A673 (cell line): ENCODE data around the gene DNAJB14. TPM values are rescaled to one million over a fixed set of nuclear protein-coding genes. Genes with fewer than 3 reads are reported as not detected.
A peak's percentile ranks its signal among the peaks of the same experiment; 100 is the strongest.

ENCODE experiments used
- BruUV-seq: library from RNA; stranded (reverse); fragments of 400-500 nt; replicated peaks from 2 replicates; lab custom pipeline; 2021; lab: Mats Ljungman, UMichigan
- CTCF ChIA-PET: fragments of 300-600 bp; sonication (Branson Sonifier 250); formaldehyde crosslinking; loops from one replicate; lab custom pipeline; 2022; ENCODE audit warnings: antibody characterized with exemption; lab: Charles Lee
- POLR2A ChIA-PET: fragments of 300-600 bp; sonication (Branson Sonifier 250); formaldehyde crosslinking; loops from one replicate; lab custom pipeline; 2022; ENCODE audit warnings: antibody characterized with exemption; ENCODE audit not compliant: low non-redundant PET; lab: Charles Lee
- DNase-seq: peaks from one replicate; pipeline ENCODE4 v3.0.0-alpha.2; 2015; ENCODE audit warnings: low spot score
- H3K27ac ChIP-seq: fragments of 200-600 bp; sonication (generic); 2 replicates; pipeline ENCODE4 v1.5.1; 2016; ENCODE audit warnings: mixed run types, low read depth, mild to moderate bottlenecking, mixed read lengths, antibody characterized with exemption, low read length; ENCODE audit not compliant: poor library complexity, severe bottlenecking
- H3K27me3 ChIP-seq: fragments of 200-600 bp; sonication (generic); replicated peaks from 2 replicates; pipeline ENCODE4 v1.6.1; 2017; ENCODE audit warnings: mixed run types, low read depth, mild to moderate bottlenecking, mixed read lengths, antibody characterized with exemption, low read length; ENCODE audit not compliant: insufficient read depth, poor library complexity
- H3K36me3 ChIP-seq: fragments of 200-600 bp; sonication (generic); 2 replicates; pipeline ENCODE4 v1.6.1; 2016; ENCODE audit warnings: mixed run types, mild to moderate bottlenecking, mixed read lengths, antibody characterized with exemption, low read length; ENCODE audit not compliant: insufficient read depth, poor library complexity, severe bottlenecking
- H3K4me1 ChIP-seq: fragments of 200-600 bp; sonication (generic); 2 replicates; pipeline ENCODE4 v1.6.1; 2017; ENCODE audit warnings: mixed run types, mild to moderate bottlenecking, mixed read lengths, antibody characterized with exemption, low read length; ENCODE audit not compliant: insufficient read depth, poor library complexity, severe bottlenecking
- H3K4me3 ChIP-seq: fragments of 200-600 bp; sonication (generic); 2 replicates; pipeline ENCODE4 v1.5.1; 2016; ENCODE audit warnings: low read depth, mixed run types, mild to moderate bottlenecking, mixed read lengths, low read length; ENCODE audit not compliant: poor library complexity, severe bottlenecking
- H3K9me3 ChIP-seq: fragments of 200-600 bp; sonication (generic); 2 replicates; pipeline ENCODE4 v1.6.1; 2016; ENCODE audit warnings: mixed run types, low read depth, mild to moderate bottlenecking, mixed read lengths, antibody characterized with exemption, low read length; ENCODE audit not compliant: poor library complexity, severe bottlenecking
- CTCF ChIP-seq: fragments of 300-800, 200-600 bp; sonication (generic); conservative IDR thresholded peaks from 2 replicates; pipeline ENCODE4 v1.5.1; 2017; ENCODE audit warnings: low read depth, mild to moderate bottlenecking, antibody characterized with exemption, low read length, moderate library complexity, mixed read lengths
- EZH2 ChIP-seq: fragments of 200-600 bp; sonication (generic); IDR thresholded peaks from 2 replicates; pipeline ENCODE4 v1.6.1; 2017; ENCODE audit warnings: borderline replicate concordance, low read depth, mild to moderate bottlenecking, mixed read lengths, antibody characterized with exemption, low read length; ENCODE audit not compliant: poor library complexity, severe bottlenecking
- intact Hi-C: fragments of 100-400 bp; cut with micrococcal nuclease; formaldehyde crosslinking; loops from one replicate; pipeline ENCODE4 v1.10.0; 2022; ENCODE audit not compliant: unreplicated experiment
- total RNA-seq: library from RNA; stranded (reverse); gene quantifications from 2 replicates; pipeline ENCODE4 v1.2.3, GENCODE V29; 2021

DNAJB14 gene
- total RNA-seq, 1 experiment from 2014 or later: 36.4 TPM

GRCh38 chr4:99917575-99917974 is 28.8 kb downstream of the DNAJB14 start:
- POLR2A ChIA-PET: no interaction called here
- H3K9me3 ChIP-seq: no peaks in the 10 kb centered on the region
- CTCF ChIA-PET: no interaction called here
- no peak overlapping the region for H3K4me3 ChIP-seq
- DNase-seq: no peak
- TF ChIP-seq EZH2 (no peak), CTCF (no peak)
- BruUV-seq: no TSS peak
- H3K4me1 ChIP-seq: no peaks in the 10 kb centered on the region
- peaks cover 7% of the 10 kb centered on the region for H3K36me3 ChIP-seq
- no peak overlapping the region for H3K27ac ChIP-seq
- H3K27me3 ChIP-seq: no peaks in the 10 kb centered on the region
- intact Hi-C loops: no loop called here

GRCh38 chr4:99915449-99915848 is 31.0 kb downstream of the DNAJB14 start:
- no TSS peak for BruUV-seq
- DNase-seq: no peak
- no peaks in the 10 kb centered on the region for H3K9me3 ChIP-seq
- intact Hi-C loops: no loop called here
- H3K27ac ChIP-seq: no peak overlapping the region
- no peaks in the 10 kb centered on the region for H3K36me3 ChIP-seq
- CTCF ChIA-PET: no interaction called here
- H3K27me3 ChIP-seq: no peaks in the 10 kb centered on the region
- H3K4me3 ChIP-seq: no peak overlapping the region
- TF ChIP-seq EZH2 (no peak), CTCF (no peak)
- H3K4me1 ChIP-seq: no peaks in the 10 kb centered on the region
- POLR2A ChIA-PET: no interaction called here

GRCh38 chr4:99894998-99895397 is 51.4 kb downstream of the DNAJB14 start:
- peak overlapping the region; percentile 68 for H3K27ac ChIP-seq
- no TSS peak for BruUV-seq

More at GRCh38 chr4:99894998-99895397, 51.4 kb downstream of the DNAJB14 start:
- Histone ChIP-seq H3K9me3 (no peaks in the 10 kb centered on the region), H3K36me3 (no peaks in the 10 kb centered on the region), H3K4me3 (peak overlapping the region; percentile 98), H3K27me3 (no peaks in the 10 kb centered on the region), H3K4me1 (peaks cover 13% of the 10 kb centered on the region)
- TF ChIP-seq CTCF (no peak), EZH2 (no peak)
- no peak for DNase-seq
- CTCF ChIA-PET: interaction anchor here (0.6 kb wide), 1 partner anchor 49 kb away, joined by 3 read pairs; no protein-coding TSS in a partner anchor
- intact Hi-C loops: loop anchor here (1.0 kb wide), 1 partner anchor 12 kb away; no protein-coding TSS in a partner anchor
- POLR2A ChIA-PET: interaction anchor here (0.6 to 1.1 kb wide), 3 partner anchors 54 to 595 kb away, joined by 4 to 6 read pairs (median 5); partner anchors contain the start of gene H2AZ1
